H9 (cell line): Measurements from ENCODE around the gene TST. TPM values are rescaled to one million over a fixed set of nuclear protein-coding genes. Genes with fewer than 3 reads are reported as not detected.

Experiments used
- DNase-seq: peaks from one replicate; pipeline ENCODE4 v3.0.0-alpha.2; 2017
- H2AFZ ChIP-seq: one replicate; pipeline ENCODE4 v1.6.1; 2013; ENCODE audit warnings: mild to moderate bottlenecking, low read length, control low read depth, moderate library complexity
- H2AK5ac ChIP-seq: 2 replicates; pipeline ENCODE4 v1.6.1; 2013; ENCODE audit warnings: low read length, control low read depth, mixed read lengths; ENCODE audit not compliant: insufficient read length
- H2BK120ac ChIP-seq: one replicate; pipeline ENCODE4 v1.6.1; 2013; ENCODE audit warnings: low read depth, mild to moderate bottlenecking, low read length, control low read depth, inconsistent platforms; ENCODE audit not compliant: poor library complexity, severe bottlenecking
- H2BK12ac ChIP-seq: 2 replicates; pipeline ENCODE4 v1.6.1; 2013; ENCODE audit warnings: low read length, control low read depth, mixed read lengths, low read depth; ENCODE audit not compliant: insufficient read length
- H2BK15ac ChIP-seq: 2 replicates; pipeline ENCODE4 v1.6.1; 2013; ENCODE audit warnings: low read depth, low read length, control low read depth
- H2BK20ac ChIP-seq: one replicate; pipeline ENCODE4 v1.6.1; 2013; ENCODE audit warnings: low read depth, mild to moderate bottlenecking, low read length, control low read depth, inconsistent platforms; ENCODE audit not compliant: poor library complexity, severe bottlenecking
- H2BK5ac ChIP-seq: 2 replicates; pipeline ENCODE4 v1.6.1; 2013; ENCODE audit warnings: low read length, control low read depth, mixed read lengths; ENCODE audit not compliant: insufficient read length
- H3K14ac ChIP-seq: 2 replicates; pipeline ENCODE4 v1.6.1; 2013; ENCODE audit warnings: low read length, control low read depth; ENCODE audit not compliant: insufficient read depth
- H3K18ac ChIP-seq: 2 replicates; pipeline ENCODE4 v1.6.1; 2013; ENCODE audit warnings: low read depth, mild to moderate bottlenecking, mixed read lengths, low read length, control low read depth; ENCODE audit not compliant: insufficient read length
- H3K23ac ChIP-seq: 2 replicates; pipeline ENCODE4 v1.6.1; 2013; ENCODE audit warnings: low read length, control low read depth, mixed read lengths, low read depth; ENCODE audit not compliant: insufficient read length
- H3K23me2 ChIP-seq: 2 replicates; pipeline ENCODE4 v1.6.1; 2013; ENCODE audit warnings: low read depth, mild to moderate bottlenecking, mixed read lengths, low read length, control low read depth; ENCODE audit not compliant: insufficient read length, poor library complexity, severe bottlenecking
- H3K27ac ChIP-seq: 2 replicates; pipeline ENCODE4 v1.5.1; 2013; ENCODE audit warnings: low read length, control low read depth, mixed read lengths, low read depth; ENCODE audit not compliant: insufficient read length
- H3K27me3 ChIP-seq: 2 replicates; pipeline ENCODE4 v1.6.1; 2013; ENCODE audit warnings: low read length, control low read depth, inconsistent platforms; ENCODE audit not compliant: insufficient read depth
- H3K4ac ChIP-seq: 2 replicates; pipeline ENCODE4 v1.6.1; 2013; ENCODE audit warnings: low read depth, mild to moderate bottlenecking, control low read depth, inconsistent platforms, low read length, moderate library complexity
- H3K4me1 ChIP-seq: 2 replicates; pipeline ENCODE4 v1.6.1; 2013; ENCODE audit warnings: low read length, control low read depth, inconsistent platforms; ENCODE audit not compliant: insufficient read depth
- H3K4me2 ChIP-seq: 2 replicates; pipeline ENCODE4 v1.6.1; 2013; ENCODE audit warnings: low read length, control low read depth, mixed read lengths; ENCODE audit not compliant: insufficient read length, insufficient read depth
- H3K56ac ChIP-seq: 2 replicates; pipeline ENCODE4 v1.6.1; 2013; ENCODE audit warnings: low read depth, mild to moderate bottlenecking, mixed read lengths, low read length, control low read depth; ENCODE audit not compliant: insufficient read length
- H3K79me1 ChIP-seq: 2 replicates; pipeline ENCODE4 v1.6.1; 2013; ENCODE audit warnings: low read depth, mild to moderate bottlenecking, moderate library complexity, low read length, control low read depth, inconsistent platforms; ENCODE audit not compliant: insufficient read depth, poor library complexity, severe bottlenecking
- H3K79me2 ChIP-seq: 2 replicates; pipeline ENCODE4 v1.6.1; 2013; ENCODE audit warnings: low read length, control low read depth, inconsistent platforms; ENCODE audit not compliant: insufficient read depth
- H3K9ac ChIP-seq: 2 replicates; pipeline ENCODE4 v1.6.1; 2013; ENCODE audit warnings: low read length, control low read depth, mixed read lengths; ENCODE audit not compliant: insufficient read length; ENCODE audit errors: extremely low read depth
- H3K9me3 ChIP-seq: one replicate; pipeline ENCODE4 v1.6.1; 2013; ENCODE audit warnings: low read depth, low read length, inconsistent platforms; ENCODE audit not compliant: control insufficient read depth
- H3T11ph ChIP-seq: one replicate; pipeline ENCODE4 v1.6.1; 2013; ENCODE audit warnings: mild to moderate bottlenecking, low read length, control low read depth, inconsistent platforms
- H4K20me1 ChIP-seq: one replicate; pipeline ENCODE4 v1.6.1; 2013; ENCODE audit not compliant: control insufficient read depth, insufficient read length, insufficient read depth
- H4K5ac ChIP-seq: 2 replicates; pipeline ENCODE4 v1.6.1; 2013; ENCODE audit warnings: low read depth, mild to moderate bottlenecking, mixed read lengths, low read length, control low read depth; ENCODE audit not compliant: insufficient read length
- H4K8ac ChIP-seq: replicated peaks from 2 replicates; pipeline ENCODE4 v1.6.1; 2013; ENCODE audit warnings: low read length, control low read depth, mixed read lengths, low read depth; ENCODE audit not compliant: insufficient read length
- H4K91ac ChIP-seq: 2 replicates; pipeline ENCODE4 v1.6.1; 2013; ENCODE audit warnings: low read depth, mild to moderate bottlenecking, moderate library complexity, mixed read lengths, low read length, control low read depth; ENCODE audit not compliant: insufficient read length
- H3K27ac Mint-ChIP-seq, 3 experiments: 2 replicates in 2 of 3; 3 replicates in 1 of 3; pipeline ENCODE4 v1.8.0; 2020 to 2021; ENCODE audit warnings: mixed read lengths in 3 of 3, mild to moderate bottlenecking in 1 of 3, moderate library complexity in 1 of 3
- H3K27me3 Mint-ChIP-seq: 2 replicates; pipeline ENCODE4 v1.8.0; 2021; ENCODE audit warnings: low read depth, mild to moderate bottlenecking, moderate library complexity, mixed read lengths
- H3K36me3 Mint-ChIP-seq, 3 experiments: 2 replicates in 2 of 3; 3 replicates in 1 of 3; pipeline ENCODE4 v1.8.0; 2020 to 2021; ENCODE audit warnings: low read depth in 3 of 3, mixed read lengths in 3 of 3; ENCODE audit not compliant: insufficient read depth in 1 of 3
- H3K4me1 Mint-ChIP-seq, 2 experiments: 2 replicates each; pipeline ENCODE4 v1.8.0; 2020; ENCODE audit warnings: mixed read lengths in 2 of 2
- H3K4me3 Mint-ChIP-seq, 2 experiments: 2 replicates in 1 of 2; 3 replicates in 1 of 2; pipeline ENCODE4 v1.8.0; 2020 to 2021; ENCODE audit warnings: mild to moderate bottlenecking in 2 of 2, mixed read lengths in 2 of 2, moderate library complexity in 1 of 2
- H3K9me3 Mint-ChIP-seq, 2 experiments: 2 replicates in 1 of 2; 3 replicates in 1 of 2; pipeline ENCODE4 v1.8.0; 2020; ENCODE audit warnings: mild to moderate bottlenecking in 2 of 2, mixed read lengths in 2 of 2, moderate library complexity in 1 of 2
- WGBS: extraction: QIAGEN DNeasy Blood & Tissue Kit; methylation state at CpG from one replicate; pipeline ENCODE4 v1.1.7; 2013; ENCODE audit warnings: missing lambda C conversion rate, low lambda C conversion rate, mixed read lengths; ENCODE audit not compliant: insufficient read length; ENCODE audit errors: extremely low coverage; 5-methylcytosine and 5-hydroxymethylcytosine counted together
- total RNA-seq: library from RNA; stranded (reverse); gene quantifications from 2 replicates; pipeline ENCODE4 v1.2.1, GENCODE V29; 2021
- TF ChIP-seq, protein P1 (sequence below): fragments of 200-600 bp; sonication (generic); conservative IDR thresholded peaks from 3 replicates; pipeline ENCODE4 v1.8.0; 2021; ENCODE audit warnings: antibody characterized with exemption, mild to moderate bottlenecking

Gene TST
- total RNA-seq, 1 experiment from 2014 or later: 31.9 TPM

DNA sequence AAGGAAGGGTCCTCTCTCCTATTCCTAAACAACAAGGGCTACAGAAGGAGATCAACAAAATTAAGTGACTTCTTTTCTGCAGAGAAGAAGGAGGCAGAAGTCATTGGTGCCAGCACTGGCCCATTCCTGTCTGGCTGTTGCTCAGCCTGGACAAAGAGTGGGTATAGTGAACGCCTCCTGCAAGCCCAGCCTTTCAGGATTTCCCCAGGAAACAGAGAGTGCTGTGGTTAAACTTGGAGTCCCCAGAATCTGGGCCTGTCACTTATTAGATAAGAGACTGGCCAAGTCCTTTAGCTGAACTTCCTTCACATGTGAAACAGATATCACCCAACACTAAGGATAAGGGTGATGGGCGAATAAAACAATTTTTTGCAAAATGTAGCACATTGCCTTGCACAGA is 10.9 kb downstream of the TST start:
- no peak overlapping the region for H3K4me2 ChIP-seq
- no peaks in the 10 kb centered on the region for H3K23me2 ChIP-seq
- no peak overlapping the region for H3K14ac ChIP-seq
- no peak overlapping the region for H2BK120ac ChIP-seq
- H4K20me1 ChIP-seq: no peaks in the 10 kb centered on the region
- H4K5ac ChIP-seq: no peak overlapping the region
- H2AFZ ChIP-seq: no peak overlapping the region
- H2BK12ac ChIP-seq: no peak overlapping the region
- H4K8ac ChIP-seq: no peak overlapping the region
- no peaks in the 10 kb centered on the region for H3K4me1 ChIP-seq
- H3K79me2 ChIP-seq: no peaks in the 10 kb centered on the region
- H2AK5ac ChIP-seq: no peak overlapping the region
- no peak overlapping the region for H4K91ac ChIP-seq
- H2BK20ac ChIP-seq: no peak overlapping the region
- H3K9me3 ChIP-seq: no peaks in the 10 kb centered on the region
- H3K27ac ChIP-seq: no peak overlapping the region
- no peak overlapping the region for H3K23ac ChIP-seq
- no peak overlapping the region for H3K18ac ChIP-seq
- H3T11ph ChIP-seq: no peak overlapping the region
- Mint-ChIP-seq H3K27me3 (peaks cover 64% of the 10 kb centered on the region), H3K4me1 (peaks cover 6 to 10% of the 10 kb centered on the region in 2 experiments; a peak in 2 of 4 replicates), H3K27ac (no peak overlapping the region), H3K9me3 (peaks cover 2% of the 10 kb centered on the region in 2 experiments; a peak in 1 of 5 replicates), H3K4me3 (no peak overlapping the region), H3K36me3 (no peaks in the 10 kb centered on the region; a peak in 1 of 7 replicates)
- H3K4ac ChIP-seq: no peak overlapping the region
- no peak for DNase-seq
- no peak overlapping the region for H3K56ac ChIP-seq
- H3K79me1 ChIP-seq: no peaks in the 10 kb centered on the region
- TF ChIP-seq, protein P1, sequence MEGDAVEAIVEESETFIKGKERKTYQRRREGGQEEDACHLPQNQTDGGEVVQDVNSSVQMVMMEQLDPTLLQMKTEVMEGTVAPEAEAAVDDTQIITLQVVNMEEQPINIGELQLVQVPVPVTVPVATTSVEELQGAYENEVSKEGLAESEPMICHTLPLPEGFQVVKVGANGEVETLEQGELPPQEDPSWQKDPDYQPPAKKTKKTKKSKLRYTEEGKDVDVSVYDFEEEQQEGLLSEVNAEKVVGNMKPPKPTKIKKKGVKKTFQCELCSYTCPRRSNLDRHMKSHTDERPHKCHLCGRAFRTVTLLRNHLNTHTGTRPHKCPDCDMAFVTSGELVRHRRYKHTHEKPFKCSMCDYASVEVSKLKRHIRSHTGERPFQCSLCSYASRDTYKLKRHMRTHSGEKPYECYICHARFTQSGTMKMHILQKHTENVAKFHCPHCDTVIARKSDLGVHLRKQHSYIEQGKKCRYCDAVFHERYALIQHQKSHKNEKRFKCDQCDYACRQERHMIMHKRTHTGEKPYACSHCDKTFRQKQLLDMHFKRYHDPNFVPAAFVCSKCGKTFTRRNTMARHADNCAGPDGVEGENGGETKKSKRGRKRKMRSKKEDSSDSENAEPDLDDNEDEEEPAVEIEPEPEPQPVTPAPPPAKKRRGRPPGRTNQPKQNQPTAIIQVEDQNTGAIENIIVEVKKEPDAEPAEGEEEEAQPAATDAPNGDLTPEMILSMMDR: no peak
- H3K27me3 ChIP-seq: no peaks in the 10 kb centered on the region
- H2BK5ac ChIP-seq: no peak overlapping the region
- H3K9ac ChIP-seq: no peak overlapping the region
- no CpG with 5 or more reads among the region's 2 CpGs for WGBS
- H2BK15ac ChIP-seq: no peak overlapping the region
